ENCODE measurements around the gene TPH1. TPM values are rescaled to one million over a fixed set of nuclear protein-coding genes. Genes with fewer than 3 reads are reported as not detected.

The TPH1 gene
- total RNA-seq, 1 experiment from 2014 or later, result 0.21 TPM

DNA sequence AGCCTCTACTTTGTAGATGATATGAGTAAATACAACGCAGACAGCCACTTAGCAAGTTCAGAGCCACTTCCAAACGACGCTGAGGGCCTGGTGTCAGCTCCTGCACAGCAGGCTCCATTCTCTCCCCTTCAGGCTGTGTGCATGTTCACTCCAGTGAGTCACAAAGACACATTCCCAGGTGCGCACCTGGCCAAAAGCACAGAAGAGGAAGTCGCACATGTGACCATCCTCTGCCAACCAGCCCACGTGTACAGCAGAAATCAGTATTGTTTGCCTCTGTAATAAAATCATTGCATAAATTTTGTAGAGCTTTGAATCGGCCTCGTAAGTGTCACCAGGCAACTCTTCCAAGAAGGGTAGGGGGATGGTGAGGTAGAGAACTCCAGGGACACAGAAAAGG is 19.5 kb upstream of the TPH1 start:
- intact Hi-C loops (cut with micrococcal nuclease; ENCODE audit: unreplicated experiment), result no loop called here

GRCh38 chr11:18064450-18065054 is 18.5 kb upstream of the TPH1 start:
- intact Hi-C loops (cut with micrococcal nuclease; ENCODE audit: unreplicated experiment), result no loop called here
- Histone ChIP-seq H3K27ac (ENCODE audit: low read depth, low read length, poor library complexity, severe bottlenecking) (no peak overlapping the region), H3K27me3 (replicated peaks; ENCODE audit: insufficient read depth, low read depth, low read length, poor library complexity) (no peaks in the 10 kb centered on the region), H3K9me3 (ENCODE audit: low read depth, low read length, poor library complexity, severe bottlenecking) (no peaks in the 10 kb centered on the region), H3K36me3 (ENCODE audit: insufficient read depth, low read length, poor library complexity, severe bottlenecking) (no peaks in the 10 kb centered on the region), H3K4me3 (ENCODE audit: low read depth, low read length, poor library complexity, severe bottlenecking) (no peak overlapping the region), H3K4me1 (ENCODE audit: insufficient read depth, low read length, poor library complexity, severe bottlenecking) (no peaks in the 10 kb centered on the region)
- no peak for TF ChIP-seq EZH2 (IDR thresholded peaks at IDR 0.05; ENCODE audit: borderline replicate concordance, low read depth, low read length, poor library complexity, severe bottlenecking)
- TF ChIP-seq, protein P1, sequence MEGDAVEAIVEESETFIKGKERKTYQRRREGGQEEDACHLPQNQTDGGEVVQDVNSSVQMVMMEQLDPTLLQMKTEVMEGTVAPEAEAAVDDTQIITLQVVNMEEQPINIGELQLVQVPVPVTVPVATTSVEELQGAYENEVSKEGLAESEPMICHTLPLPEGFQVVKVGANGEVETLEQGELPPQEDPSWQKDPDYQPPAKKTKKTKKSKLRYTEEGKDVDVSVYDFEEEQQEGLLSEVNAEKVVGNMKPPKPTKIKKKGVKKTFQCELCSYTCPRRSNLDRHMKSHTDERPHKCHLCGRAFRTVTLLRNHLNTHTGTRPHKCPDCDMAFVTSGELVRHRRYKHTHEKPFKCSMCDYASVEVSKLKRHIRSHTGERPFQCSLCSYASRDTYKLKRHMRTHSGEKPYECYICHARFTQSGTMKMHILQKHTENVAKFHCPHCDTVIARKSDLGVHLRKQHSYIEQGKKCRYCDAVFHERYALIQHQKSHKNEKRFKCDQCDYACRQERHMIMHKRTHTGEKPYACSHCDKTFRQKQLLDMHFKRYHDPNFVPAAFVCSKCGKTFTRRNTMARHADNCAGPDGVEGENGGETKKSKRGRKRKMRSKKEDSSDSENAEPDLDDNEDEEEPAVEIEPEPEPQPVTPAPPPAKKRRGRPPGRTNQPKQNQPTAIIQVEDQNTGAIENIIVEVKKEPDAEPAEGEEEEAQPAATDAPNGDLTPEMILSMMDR (conservative IDR thresholded peaks at IDR 0.05; ENCODE audit: low read depth, low read length), result no peak
- ChIA-PET CTCF (no interaction called here), POLR2A (ENCODE audit: low non-redundant PET) (no interaction called here)
- BruUV-seq (replicated peaks), result no TSS peak
- DNase-seq (ENCODE audit: low spot score), result no peak

More for the DNA sequence above, 19.5 kb upstream of the TPH1 start:
- no TSS peak for BruUV-seq (replicated peaks)
- H3K36me3 ChIP-seq (ENCODE audit: insufficient read depth, low read length, poor library complexity, severe bottlenecking), result no peaks in the 10 kb centered on the region
- H3K27ac ChIP-seq (ENCODE audit: low read depth, low read length, poor library complexity, severe bottlenecking), result no peak overlapping the region
- H3K27me3 ChIP-seq (replicated peaks; ENCODE audit: insufficient read depth, low read depth, low read length, poor library complexity), result no peaks in the 10 kb centered on the region
- POLR2A ChIA-PET (ENCODE audit: low non-redundant PET), result no interaction called here
- no peak overlapping the region for H3K4me3 ChIP-seq (ENCODE audit: low read depth, low read length, poor library complexity, severe bottlenecking)
- no peaks in the 10 kb centered on the region for H3K4me1 ChIP-seq (ENCODE audit: insufficient read depth, low read length, poor library complexity, severe bottlenecking)
- DNase-seq (ENCODE audit: low spot score), result no peak
- H3K9me3 ChIP-seq (ENCODE audit: low read depth, low read length, poor library complexity, severe bottlenecking), result no peaks in the 10 kb centered on the region
- CTCF ChIA-PET, result no interaction called here
- TF ChIP-seq EZH2 (IDR thresholded peaks at IDR 0.05; ENCODE audit: borderline replicate concordance, low read depth, low read length, poor library complexity, severe bottlenecking), result no peak
- TF ChIP-seq, protein P1 (conservative IDR thresholded peaks at IDR 0.05; ENCODE audit: low read depth, low read length), result no peak

DNA sequence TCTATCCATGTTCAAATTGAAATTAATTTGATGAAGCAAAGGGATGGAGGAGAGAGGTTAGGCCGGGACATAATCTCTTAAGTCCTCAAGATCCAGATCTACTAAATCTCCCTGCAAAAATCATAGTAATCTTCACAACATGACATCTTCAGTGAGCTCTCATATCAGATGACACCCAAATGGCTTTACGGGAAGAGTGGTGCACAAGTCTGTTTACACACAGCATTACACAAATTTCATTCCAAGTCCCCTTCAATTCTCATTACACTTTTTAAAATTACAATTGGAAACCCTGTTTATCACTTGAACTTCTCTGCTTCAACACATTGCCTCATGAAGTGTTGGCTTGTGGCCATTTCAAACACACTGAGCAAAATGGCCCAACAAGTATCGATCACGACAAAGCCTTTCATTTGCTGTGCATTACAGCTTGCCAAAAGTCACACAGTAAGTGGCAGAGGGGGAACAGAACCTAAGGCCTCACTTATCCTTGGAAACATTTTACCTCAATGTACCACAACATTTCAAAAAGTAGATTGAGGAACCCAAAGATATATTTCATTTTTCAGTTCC is 17.9 kb upstream of the TPH1 start:
- Histone ChIP-seq H3K27ac (ENCODE audit: low read depth, low read length, poor library complexity, severe bottlenecking) (no peak overlapping the region), H3K9me3 (ENCODE audit: low read depth, low read length, poor library complexity, severe bottlenecking) (no peaks in the 10 kb centered on the region), H3K4me3 (ENCODE audit: low read depth, low read length, poor library complexity, severe bottlenecking) (no peak overlapping the region), H3K27me3 (replicated peaks; ENCODE audit: insufficient read depth, low read depth, low read length, poor library complexity) (no peaks in the 10 kb centered on the region), H3K36me3 (ENCODE audit: insufficient read depth, low read length, poor library complexity, severe bottlenecking) (no peaks in the 10 kb centered on the region), H3K4me1 (ENCODE audit: insufficient read depth, low read length, poor library complexity, severe bottlenecking) (no peaks in the 10 kb centered on the region)
- CTCF ChIA-PET, result no interaction called here
- TF ChIP-seq, protein P1 (conservative IDR thresholded peaks at IDR 0.05; ENCODE audit: low read depth, low read length), result no peak
- no peak for TF ChIP-seq EZH2 (IDR thresholded peaks at IDR 0.05; ENCODE audit: borderline replicate concordance, low read depth, low read length, poor library complexity, severe bottlenecking)
- intact Hi-C loops (cut with micrococcal nuclease; ENCODE audit: unreplicated experiment), result no loop called here
- POLR2A ChIA-PET (ENCODE audit: low non-redundant PET), result no interaction called here
- DNase-seq (ENCODE audit: low spot score), result no peak
- no TSS peak for BruUV-seq (replicated peaks)

All from A673 (cell line).